ENCODE data around the gene TTLL11.
"Not testable (repeated sequence)": the region's sequence is repeated elsewhere in the genome, so short reads cannot be mapped to it uniquely, and the experiment has no call there.

Gene TTLL11

GRCh38 chr9:121998513-121999049 is 94.5 kb downstream of the TTLL11 start:
- no peak for DNase-seq

DNA sequence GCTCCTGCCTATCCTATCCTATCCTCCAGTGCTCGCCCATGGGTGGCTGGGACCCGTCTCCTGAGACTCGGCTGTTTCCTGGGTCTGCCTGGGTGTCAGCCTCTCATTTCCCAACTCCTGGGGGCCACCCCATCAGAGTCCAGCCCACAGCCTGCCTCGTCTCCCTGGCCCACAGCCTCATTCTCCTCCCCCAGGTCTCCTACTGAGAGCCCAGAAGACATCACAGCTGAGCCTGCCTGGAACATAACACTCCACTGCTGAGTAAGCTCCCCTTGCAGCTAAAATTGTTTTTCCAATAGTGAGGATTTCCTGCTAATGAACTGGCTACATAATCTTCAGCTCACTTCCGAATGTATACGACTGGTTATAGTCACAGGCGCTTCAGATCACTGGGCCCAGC is 95.3 kb downstream of the TTLL11 start:
- DNase-seq = no peak

DNA sequence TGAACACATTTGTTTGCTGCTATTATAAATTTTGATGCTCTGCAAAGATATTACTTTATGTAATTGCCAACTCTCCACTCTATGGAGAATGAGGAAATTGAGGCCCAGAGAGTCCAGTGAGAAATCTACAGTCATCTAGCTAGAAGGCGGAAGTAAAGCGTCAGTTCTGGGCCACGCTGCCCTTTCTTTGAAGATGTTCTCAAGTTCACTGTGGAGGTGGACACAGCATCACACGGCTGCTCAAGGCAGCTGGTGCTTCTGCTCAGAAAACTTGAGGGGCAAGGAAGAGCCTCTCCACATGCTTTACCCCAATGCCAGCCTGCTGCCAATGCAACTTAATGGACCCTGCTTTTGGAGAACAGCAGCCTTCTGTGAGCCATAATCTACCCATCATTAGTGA is 96.3 kb downstream of the TTLL11 start:
- DNase-seq = no peak

DNA sequence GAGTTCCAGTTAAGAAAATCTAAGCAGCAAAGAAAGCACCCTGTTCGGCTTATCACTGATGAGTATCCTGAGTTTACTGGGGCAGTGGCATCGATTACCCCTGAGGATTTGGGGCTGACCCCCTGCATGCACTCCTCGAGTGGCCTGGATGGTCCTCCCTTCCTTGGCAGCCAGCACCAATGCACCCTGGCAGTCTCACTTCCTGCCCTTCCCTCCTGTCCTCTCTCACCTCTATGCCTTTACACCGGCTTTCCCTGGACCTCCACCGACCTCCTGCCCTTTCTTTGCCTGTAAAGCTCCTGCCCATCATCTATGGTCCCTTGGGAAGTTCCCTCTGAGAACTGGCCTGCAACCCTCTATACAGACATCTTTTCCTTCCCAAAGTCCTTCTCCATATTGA is 97.1 kb downstream of the TTLL11 start:
- no peak for DNase-seq

GRCh38 chr9:121992571-121993212 is 100.4 kb downstream of the TTLL11 start:
- DNase-seq = peak; percentile 42 to 57

- DNase-seq = no peak
Observed at GRCh38 chr9:121991307-121991661, 101.8 kb downstream of the TTLL11 start.

GRCh38 chr9:121990600-121991306 is 102.4 kb downstream of the TTLL11 start:
- no peak for DNase-seq

- DNase-seq = no peak
Observed at GRCh38 chr9:121989010-121989409, 104.1 kb downstream of the TTLL11 start.

- DNase-seq = no peak
Observed at GRCh38 chr9:121987314-121987713, 105.8 kb downstream of the TTLL11 start.

GRCh38 chr9:121985792-121986494 is 107.2 kb downstream of the TTLL11 start:
- no peak for DNase-seq

GRCh38 chr9:121984726-121985402 is 108.2 kb downstream of the TTLL11 start:
- no peak for DNase-seq

- no peak for DNase-seq
Observed at GRCh38 chr9:121983736-121984135, 109.4 kb downstream of the TTLL11 start.

GRCh38 chr9:121981118-121981883 is 111.8 kb downstream of the TTLL11 start:
- DNase-seq = no peak

GRCh38 chr9:121980665-121981064 is 112.4 kb downstream of the TTLL11 start:
- not testable (repeated sequence) for DNase-seq

GRCh38 chr9:121979736-121980135 is 113.4 kb downstream of the TTLL11 start:
- DNase-seq = no peak

DNA sequence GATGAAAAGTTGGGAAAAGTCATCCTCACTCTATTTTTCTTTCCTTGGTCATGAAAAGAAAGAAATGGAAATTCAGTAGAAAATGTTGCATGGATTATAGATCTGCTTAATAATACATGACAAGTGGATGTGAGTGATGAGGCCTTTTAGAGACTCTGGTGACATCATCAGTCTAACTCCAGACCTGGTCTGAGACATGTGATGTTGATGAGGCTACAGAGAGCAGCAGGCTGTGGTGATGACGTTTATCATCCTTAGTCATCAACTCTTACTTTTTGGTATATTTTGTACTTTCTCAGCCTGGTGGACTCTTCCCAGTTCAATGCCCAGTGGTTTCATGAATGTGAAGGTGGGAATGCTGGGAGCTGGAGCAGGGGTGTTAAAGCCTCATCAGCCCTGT is 116.4 kb downstream of the TTLL11 start:
- no peak for DNase-seq

DNA sequence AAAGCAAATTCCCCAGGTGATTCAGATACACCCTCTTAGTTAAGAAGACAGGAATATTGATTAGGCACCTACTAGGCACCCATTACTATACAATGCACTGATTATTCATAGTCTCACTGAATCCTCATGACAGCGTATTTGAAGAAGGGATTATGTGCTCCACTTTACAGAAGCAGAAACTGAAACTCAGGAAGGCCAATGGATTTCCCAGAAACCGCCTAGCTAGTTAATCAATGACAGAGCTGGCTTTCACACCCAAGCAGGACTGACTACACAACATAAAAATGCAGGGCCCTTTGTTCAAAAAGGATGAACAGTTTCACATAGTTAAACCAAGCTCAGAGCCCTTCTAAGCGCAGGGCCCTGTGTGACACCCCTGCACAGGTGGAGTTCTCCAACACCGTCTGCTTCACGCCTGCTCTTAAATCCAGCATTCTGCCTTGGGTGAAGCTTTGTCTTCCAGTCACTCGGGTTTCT is 117.3 kb downstream of the TTLL11 start:
- no peak for DNase-seq

- no peak for DNase-seq
Observed at GRCh38 chr9:121974421-121974820, 118.7 kb downstream of the TTLL11 start.

DNA sequence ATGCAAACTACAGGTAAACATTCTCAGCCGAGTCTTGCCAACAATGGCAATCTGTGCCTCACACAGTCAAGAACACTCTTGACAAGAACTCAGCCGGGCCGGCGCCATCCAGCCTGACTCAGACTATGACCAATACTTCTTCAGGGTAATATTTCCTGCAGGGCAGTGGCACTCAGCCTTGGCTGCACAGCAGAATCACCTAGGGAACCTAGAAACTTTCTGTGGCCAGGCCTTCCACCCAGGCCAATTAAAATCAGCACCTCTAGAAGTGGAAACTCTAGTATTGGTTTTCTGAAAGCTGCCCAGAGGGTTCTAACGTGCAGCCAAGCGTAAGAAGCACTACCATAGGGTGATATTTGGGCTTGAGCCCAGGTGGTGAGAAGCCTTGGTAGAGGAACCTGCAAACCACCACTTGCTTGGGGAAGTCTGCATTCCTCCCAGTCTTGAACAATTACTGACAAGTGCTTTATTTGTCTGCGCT is 120.6 kb downstream of the TTLL11 start:
- DNase-seq = no peak

DNA sequence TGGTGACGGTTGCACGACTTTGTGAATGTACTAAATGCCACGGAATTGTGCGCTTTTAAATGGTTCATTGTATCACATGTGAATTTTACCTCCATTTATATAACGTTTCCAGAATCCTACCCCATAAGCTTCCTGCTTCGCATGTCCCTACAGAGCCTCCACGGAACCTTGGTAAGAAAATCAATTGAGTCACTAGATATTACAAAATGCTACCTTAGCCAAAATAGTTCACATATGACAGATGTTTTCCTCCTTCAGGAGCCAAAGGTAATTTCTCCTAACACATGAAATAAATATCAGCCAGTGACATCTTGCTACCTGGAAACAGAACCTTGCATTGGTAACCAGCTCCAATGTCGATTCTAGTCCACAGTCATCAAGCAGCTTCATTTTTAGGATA is 125.1 kb downstream of the TTLL11 start:
- no peak for DNase-seq

DNA sequence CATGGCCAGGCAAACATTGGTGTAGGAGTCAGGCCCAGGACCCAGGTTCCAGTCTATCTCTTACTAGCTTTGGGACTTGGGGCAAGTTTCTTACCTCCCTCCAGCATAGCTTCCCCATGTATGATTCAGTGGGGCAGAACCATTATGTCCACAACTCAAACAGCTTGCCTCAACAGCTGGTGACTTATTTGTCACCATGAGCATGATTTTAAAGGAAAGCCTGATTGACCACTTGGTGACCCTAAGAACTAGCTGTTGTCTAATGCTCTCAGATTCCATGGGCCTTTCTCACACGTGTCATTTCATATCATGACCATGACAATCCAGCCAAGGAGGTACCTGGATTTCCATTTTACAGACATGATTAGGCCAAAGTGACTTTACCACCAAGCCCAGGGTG is 126.4 kb downstream of the TTLL11 start:
- DNase-seq = no peak

DNA sequence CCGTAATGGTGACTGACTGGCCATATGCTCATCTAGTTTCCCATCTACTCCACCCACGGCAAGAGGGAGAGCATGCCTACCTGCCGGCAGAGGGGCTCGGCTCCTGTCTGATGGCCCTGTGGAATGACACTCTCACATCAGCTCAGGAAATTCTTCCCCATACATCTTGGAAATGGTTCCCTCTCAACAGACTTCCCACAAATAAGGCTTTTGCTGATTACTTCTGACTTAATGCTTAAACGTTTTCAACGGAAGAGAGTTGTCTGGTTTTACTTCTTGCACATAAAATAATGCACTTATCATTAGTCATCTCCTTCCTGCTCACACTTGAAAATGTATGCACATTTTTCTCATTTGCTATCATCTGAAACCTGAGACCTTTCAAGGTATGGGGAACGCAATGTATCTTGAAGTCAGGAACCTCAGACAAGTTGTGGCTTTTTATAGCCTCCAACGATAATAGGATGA is 129.5 kb downstream of the TTLL11 start:
- no peak for DNase-seq

Measured in CD4-positive, alpha-beta T cell treated with Interferon alpha-2 for 1 hour (primary cell).